Hypothalamus (tissue), 51 donors: ENCODE data around the gene ENTHD1.

Experiments used
- DNase-seq, 51 donors: peaks; one replicate each; lab custom pipeline; 2025; lab: John Stamatoyannopoulos, UW

ENTHD1 gene

GRCh38 chr22:39697790-39698430, 195.7 kb downstream of the ENTHD1 start:
- DNase-seq = no peak

- DNase-seq = no peak
These were observed 199.5 kb downstream of the ENTHD1 start for GRCh38 chr22:39693943-39694500.
